ENCODE results near the gene TRIP13.
A peak's percentile ranks its signal among the peaks of the same experiment; 100 is the strongest.

TRIP13 gene

DNA sequence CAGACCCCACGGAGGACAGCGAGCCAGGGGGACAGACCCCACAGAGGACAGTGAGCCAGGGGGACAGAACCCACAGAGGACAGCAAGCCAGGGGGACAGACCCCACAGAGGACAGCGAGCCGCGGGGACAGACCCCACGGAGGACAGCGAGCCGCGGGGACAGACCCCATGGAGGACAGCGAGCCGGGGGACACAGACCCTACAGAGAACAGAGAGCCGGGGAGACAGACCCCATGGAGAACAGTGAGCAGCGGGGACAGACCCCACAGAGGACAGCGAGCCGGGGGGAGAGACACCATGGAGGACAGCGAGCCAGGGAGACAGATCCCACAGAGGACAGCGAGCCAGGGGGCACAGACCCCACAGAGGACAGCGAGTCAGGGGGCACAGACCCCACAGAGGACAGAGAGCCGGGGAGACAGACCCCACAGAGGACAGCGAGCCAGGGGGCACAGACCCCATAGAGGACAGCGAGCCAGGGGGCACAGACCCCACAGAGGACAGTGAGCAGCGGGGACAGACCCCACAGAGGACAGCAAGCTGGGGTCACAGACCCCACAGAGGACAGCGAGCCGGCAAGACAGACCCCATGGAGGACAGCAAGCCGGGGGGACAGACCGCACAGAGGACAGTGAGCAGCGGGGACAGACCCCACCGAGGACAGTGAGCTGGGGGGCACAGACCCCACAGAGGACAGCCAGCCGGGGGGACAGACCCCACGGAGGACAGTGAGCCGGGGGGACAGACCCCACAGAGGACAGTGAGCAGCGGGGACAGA lies 37.5 kb upstream of the TRIP13 start:
- no peak for DNase-seq

DNA sequence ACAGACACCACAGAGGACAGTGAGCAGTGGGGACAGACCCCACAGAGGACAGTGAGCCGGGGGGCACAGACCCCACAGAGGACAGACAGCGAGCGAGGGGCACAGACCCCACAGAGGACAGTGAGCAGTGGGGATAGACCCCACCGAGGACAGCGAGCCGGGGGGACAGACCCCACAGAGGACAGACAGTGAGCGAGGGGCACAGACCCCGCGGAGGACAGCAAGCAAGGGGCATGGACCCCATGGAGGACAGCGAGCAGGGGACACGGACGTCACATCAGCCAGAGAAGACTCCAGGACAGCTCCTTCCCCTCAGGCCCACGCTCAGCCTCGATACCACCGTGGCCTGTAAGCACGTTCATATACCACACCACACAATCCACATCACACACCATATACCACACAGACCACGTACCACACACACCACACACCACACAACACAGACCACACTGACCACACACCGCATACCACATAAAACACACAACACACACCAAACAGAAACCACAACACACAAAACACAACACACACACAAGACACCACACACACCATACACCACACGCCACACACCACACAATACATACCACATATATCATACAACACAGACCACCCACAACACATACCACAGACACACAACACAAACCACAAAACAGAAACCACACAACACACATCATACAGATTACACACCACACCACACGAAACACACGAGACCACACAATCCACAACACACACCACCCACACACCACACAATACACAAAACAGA lies 36.7 kb upstream of the TRIP13 start:
- DNase-seq, result no peak

DNA sequence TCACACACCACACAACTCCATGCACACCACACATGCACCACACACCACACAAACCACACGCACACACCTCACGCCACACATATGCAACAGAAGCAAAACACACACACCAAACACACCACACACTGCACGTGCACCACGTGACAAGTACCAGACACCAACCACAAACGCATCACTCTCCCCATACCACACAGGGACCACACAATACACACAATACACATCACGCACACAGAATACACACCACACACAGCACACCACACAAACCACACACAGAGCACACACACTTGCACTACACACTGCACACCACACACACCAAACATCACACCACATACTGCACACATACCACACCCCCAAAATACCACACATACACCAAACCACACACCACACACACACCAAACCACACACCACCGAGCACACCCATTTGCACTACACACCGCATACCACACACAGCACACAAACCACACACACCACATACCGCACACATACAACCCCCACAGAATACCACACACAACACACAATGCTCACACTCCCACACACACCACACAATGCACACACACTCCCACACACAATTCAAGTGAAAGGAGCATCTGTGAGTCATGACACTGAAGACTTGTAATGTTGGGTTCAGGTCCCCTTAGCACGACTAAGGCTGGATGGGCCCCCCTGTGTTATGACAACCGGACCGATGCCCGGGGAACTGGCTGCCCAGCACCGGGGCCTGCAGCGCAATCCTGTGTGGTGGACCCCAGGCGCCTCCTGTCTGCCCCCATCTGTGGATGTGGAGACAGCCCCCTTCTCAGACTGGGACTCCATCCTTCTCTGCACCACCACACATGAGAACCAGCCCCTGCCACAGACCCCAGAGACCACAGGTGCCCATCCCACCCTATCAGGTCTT lies 35.9 kb upstream of the TRIP13 start:
- no peak for DNase-seq

DNA sequence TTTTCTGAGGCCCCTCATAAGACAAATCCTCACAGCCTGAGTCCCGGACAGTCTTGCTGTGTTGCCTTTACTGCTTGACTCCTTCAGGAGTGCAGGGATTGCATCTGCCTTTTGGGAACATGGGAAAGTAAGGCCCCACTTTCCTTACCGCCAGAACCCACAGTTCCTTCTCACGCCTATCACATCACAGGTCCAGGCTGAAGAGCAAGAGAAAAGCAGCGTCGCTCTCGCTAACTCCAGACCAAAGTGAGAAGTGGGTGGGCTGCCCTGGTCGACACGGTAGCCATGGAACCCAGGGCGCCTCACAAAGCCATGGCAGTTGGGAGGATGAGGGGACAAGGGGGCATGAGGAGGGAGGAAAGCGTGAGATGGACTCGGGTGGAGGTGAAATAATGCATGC lies 34.0 kb upstream of the TRIP13 start:
- no peak for DNase-seq

DNA sequence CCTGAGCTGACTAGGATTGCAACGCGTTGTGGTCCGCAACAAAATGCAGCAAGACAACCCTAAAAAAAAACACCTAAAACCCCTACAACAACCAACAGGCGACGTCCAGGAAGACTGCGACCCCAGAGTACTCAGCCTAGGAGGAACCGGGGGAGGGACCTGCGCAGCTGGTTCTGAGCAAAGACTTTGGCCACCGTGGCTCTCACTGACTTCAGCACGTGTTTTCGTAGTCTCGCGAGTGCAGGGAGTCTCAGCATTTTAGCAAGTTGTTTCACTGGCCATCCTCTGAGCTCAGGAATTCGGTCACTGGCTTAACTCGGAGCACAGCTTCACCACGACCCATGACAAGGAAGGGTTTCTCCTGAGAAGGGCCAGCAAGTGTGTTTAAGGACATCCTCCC lies 33.3 kb upstream of the TRIP13 start:
- no peak for DNase-seq

DNA sequence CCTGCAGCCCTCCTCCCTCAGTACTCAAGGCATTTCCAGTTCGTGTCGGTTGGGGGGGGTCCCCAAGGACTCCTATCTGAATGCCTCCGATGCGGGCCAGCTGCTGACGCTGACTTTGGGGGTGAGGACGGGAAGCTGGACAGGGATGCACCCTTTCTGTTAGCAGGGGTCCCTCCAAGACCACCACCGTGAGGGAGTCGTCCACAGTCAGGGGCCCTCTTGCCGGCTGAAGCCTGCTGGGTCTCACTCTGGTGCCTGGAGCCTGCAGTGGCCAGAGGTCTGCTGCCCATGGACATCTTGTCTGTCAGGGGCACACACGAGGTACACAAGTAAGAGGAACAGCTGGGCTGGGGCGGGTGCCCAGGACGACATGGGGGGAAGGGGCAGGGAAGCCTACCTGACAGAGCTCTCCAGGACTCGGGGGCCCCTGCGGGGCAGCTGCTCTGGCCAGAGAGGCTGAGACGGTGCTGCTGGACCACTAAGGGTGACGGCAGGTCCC lies 32.8 kb upstream of the TRIP13 start:
- no peak for DNase-seq

DNA sequence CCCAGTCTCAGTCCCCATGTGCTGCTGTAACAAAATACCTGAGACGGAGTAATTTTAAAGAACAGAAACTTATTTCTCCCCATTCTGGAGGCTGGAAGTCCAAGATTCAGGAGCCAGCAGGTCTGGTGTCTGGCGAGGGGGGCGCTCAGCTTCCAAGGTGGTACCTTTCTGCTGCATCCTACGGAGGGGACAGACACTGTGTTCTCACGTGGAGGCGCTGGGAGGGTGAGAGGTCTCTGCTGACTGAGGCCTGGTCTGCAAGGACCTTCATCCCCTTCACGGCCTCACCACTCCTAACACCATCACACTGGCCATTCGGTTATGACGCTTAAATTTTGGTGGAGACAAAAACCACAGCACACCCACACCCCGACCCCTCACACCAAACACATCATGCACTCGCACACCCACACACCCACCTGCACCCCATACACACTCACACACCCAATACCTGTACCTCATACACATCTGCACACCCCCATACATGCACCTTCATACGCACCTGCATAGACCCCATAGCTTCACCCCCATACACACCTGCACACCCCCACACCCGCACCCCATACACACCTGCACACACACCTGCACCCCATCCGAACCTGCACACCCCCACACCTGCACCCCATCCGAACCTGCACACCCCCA lies 32.1 kb upstream of the TRIP13 start:
- DNase-seq, result no peak

DNA sequence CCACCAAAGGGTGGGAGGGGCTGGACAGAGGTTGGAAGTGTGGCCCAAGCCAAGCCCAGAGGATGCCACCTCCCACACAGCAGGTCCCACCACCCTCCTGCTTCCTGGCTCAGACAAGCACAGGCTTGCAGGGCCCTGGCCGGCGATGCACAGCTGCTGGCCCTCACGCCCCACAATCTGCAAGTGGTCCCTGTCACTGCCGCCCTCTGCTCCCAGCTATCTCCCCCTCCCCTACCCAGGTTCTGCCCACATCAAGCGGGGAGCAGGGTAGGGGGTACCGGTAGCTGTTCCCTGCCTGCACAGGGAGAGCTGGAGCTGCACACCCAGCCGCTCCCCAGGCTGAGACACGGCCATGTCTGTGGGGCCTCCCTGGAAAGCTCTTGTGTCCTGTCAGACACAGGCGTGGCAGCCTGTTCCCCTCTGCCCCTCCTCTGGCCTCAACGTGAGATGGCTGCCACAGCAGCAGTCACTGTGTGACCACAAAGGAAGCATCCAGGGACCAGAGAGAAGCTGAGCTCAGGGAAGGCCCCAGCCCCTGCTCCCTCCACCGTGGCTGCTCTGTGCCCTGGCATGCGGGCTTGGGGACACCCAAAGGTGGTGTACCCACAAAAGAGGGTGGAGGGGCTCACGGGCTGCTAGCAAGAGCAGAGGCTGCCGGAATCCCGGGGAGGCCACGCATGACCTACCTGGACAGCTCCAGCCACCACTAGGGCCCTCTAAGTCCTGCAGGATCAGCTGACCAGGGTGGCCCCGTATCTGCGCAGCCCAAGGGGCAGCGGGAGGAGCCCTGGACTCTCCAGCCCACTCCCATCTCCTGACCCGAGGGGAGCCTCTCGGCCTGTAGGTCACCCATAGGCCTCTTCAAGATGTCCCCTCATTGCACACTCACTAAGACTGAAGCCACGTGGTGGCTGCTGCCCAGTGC lies 31.0 kb upstream of the TRIP13 start:
- DNase-seq, result no peak

DNA sequence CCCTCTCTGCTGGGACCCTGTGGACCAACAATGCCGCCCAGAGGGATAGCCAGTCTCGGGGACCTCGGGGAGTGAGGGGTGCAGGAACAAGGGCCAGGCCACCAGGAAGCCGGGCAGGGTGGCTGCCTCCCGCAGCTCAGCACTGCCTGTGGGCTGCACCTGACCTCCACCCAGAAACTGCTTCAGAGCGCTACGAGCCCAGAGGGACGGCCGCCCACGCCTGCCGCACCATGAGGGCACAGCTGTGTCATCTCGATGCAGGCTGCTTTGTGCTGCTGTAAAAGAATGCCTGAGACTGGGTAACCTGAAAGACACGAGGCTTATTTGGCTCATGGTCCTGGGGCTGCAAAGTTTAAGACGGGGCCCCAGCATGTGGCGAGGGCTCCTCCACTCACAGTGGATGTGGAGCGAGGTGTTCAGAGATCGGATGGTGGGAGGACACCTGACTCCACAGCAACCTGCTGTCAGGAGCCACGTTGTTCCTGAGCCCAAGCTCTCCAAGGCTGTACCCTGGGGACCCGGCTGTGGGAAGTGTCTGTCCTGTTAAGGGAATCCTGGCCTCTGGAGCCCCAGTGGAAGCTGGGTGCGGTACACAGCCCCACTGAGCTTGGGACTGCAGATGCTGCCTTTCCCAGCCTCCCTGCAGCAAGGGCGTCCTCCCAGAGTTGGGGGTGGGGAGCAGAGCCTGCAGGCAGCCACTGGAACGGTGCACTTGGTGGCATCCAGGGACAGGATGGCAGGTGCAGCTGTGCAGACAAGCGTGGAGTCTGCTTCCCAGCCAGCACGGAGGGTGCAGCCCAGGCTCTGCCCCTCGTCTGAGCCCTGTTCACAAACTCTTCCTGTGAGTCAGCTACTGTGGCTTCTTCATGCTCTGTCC lies 30.1 kb upstream of the TRIP13 start:
- DNase-seq, result peak in 1 of 2 experiments; percentile 32

DNA sequence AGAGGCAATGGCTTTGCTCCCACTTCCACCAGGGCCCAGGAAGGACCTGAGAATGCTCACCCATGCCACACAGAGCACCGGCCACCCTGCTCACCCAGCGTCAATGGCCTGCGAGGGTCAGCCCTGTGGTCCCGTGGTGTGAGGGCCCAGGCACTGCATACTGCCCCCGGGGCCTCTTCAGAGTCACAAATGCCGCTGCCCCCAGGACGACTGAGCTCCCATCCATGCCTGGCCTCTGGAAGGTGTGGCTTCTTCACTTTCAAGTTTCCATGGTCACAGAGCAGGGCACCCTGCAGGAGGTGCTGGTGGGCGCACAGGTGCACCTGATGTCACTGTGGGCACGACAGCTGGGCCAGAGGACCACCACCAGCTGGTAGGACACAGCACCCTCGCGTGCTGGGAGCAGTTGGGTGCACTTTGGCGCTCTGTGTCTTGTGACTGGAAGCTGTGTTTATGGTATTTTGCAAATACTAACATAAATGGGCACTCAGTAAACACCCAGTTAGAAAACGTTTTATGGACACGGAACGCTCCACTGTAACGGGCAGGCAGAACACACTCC lies 29.4 kb upstream of the TRIP13 start:
- DNase-seq, result peak in 1 of 2 experiments; percentile 11

DNA sequence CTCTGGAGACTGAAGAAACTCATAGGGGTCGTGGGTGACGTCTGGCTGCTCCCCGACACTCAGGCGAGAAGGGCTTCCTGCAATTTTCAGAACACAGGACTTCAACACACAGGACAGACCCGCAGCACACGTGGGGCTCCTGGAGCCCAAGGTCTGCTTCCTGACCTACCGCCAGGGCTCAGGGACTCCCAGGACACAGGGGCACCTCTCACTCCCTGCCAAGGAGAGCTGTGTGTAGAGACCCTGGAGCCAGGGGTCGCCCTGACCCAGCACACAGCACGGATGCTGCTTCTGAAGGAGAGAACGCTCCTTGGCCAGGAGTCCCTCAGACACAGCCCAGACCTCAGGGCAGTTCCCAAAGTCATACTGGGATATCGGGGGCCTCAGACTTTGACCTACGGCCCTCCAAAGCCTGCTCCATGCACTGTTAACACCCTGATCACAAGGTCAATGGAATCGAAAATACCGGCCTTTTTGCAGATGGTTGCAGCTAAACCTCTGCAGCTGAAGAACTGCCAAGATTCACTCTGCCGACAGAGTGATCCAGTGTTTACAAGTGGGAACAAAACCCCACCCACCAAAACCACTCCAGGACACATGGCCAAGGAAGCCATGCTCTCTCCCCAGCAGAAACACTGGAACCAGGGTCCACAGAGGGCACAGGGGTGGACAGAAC lies 28.1 kb upstream of the TRIP13 start:
- no peak for DNase-seq

DNA sequence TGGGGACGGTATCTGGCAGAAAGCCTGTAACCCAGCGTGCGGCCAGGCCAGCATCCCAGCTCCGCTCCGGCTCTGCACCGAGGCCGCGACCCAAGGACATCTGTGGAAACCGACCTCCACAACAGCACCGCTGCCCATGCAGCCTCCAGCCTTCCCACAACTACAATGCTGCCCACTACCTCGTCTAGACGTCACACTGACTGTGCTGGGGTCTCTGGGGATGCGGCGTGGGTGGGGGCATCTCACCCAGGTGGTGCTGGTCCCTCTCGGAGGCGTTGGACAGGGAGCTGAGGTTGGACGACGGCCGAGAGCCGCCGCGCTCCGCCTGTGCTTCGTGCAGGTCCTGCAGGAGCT lies 27.5 kb upstream of the TRIP13 start:
- no peak for DNase-seq

DNA sequence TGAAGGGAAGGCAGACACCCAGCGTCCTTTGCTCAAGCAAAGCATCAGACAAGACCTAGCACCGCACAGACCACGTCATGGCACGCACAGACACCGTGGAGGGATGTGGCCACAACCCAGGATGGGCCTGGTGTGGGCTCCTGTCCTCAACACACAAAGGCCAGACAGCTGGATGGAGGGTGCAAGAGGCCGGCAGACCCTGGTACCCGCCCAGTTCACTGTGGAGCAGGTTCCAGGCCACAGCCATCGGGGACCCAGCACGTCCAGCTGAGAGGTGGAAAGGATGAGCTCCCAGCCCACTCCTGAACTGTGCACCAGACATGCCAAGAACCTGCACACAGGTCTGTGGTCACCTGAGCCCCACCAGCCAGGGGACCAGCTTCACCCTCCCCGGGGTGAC lies 26.9 kb upstream of the TRIP13 start:
- DNase-seq, result no peak

DNA sequence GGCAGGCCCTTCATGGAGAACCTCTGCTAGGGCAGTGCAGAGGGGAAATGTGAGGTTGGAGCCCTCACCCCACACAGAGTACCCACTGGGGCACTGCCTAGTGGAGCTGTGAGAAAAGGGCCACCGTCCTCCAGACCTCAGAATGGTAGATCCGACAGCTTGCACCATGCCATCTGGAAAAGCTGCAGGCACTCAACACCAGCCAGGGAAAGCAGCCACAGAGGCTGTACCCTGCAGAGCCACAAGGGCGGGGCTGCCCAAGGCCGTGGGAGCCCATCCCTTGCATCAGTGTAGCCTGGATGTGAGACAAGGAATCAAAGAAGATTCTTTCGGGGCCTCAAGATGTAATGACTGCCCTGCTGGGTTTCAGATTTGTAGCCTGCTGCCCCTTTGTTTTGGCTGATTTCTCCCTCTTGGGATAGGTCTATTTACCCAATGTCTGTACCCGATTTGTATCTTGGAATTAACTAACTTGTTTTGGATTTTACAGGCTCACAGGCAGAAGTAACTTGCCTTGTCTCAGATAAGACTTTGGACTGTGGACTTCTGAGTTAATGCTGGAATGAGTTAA lies 25.3 kb upstream of the TRIP13 start:
- no peak for DNase-seq

DNA sequence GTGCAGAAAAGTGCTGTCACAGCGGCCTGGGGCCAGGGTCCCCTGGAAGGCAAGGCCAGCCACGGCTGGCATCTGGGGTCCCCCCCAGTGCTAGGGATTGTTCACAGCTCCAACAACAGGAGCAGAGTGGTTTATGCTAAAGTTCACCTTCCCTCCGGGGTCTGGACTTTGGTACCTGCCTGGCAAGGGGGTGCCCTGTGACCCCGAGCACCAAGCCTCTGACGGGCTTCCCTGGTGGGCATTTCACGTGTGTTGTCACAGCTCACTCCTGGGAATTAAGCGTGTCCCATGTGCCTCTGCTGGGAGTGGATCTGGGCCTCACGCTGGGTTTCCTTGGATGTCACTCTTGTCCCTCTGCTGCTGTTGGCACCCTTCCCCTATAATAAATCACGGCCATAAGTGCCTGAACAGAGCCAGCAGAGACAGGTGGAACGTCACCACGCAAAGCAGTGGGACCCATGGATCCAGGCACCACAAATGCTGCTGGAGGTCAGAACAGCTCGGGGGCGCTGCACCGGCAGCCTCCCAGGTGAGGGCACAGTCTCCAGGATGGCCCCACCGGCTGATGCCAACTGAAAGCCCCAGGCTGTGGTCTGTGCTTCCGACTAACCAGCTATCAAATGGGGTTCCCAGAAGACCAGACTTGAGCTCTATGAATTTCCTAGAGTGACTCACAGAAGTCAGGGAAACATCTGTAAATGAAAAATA lies 24.1 kb upstream of the TRIP13 start:
- no peak for DNase-seq

DNA sequence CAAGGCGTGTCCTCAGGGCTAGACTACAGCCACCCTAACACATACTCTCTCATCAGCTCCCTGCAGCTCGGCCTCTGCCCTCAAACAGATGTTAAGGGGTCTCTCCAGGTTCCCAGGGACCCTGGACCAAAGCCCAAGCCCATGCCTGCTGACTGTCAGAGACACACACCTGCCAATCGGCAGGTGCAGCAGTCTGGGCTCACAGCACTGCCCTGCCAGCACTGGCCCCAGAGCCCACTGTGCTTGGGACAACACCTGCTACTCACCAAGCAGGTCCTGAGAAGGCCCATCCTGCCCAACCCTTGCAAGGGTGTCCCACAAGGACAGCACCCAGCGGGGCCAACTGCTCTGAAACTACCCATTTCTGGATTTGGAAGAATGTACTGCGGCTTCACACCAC lies 21.7 kb upstream of the TRIP13 start:
- DNase-seq, result no peak

DNA sequence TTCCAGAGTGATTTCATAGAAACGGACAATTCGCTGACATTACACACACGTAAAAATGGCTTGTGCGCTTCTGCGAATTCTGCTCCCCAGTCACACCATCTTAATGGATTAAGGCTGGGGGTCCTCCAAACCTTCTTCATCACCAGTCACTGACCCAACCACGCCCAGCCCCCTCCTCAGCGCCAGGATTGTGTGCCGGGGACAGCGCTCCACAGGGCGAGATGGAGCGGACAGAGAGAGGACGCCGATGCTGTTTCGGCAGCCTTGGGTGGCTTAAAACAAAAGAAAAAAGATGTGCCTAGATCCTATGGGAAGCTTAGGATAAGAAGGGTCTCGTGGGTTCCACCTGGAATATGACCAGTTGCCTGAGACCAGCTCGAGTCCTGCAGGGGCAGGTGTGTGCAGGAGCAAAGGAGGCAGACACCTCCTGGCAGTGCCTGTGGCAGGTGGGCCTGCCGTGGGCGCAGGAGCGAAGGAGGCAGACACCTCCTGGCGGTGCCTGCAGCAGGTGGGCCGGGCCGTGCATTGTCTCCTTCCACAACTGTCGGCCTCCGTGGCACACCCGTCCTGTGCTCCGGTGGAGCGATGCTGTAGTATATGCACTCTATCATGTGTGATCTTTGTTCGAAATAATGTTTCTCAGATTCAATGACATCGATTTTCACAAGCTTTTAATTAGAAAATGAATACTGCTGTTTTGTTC lies 20.9 kb upstream of the TRIP13 start:
- DNase-seq, result no peak

DNA sequence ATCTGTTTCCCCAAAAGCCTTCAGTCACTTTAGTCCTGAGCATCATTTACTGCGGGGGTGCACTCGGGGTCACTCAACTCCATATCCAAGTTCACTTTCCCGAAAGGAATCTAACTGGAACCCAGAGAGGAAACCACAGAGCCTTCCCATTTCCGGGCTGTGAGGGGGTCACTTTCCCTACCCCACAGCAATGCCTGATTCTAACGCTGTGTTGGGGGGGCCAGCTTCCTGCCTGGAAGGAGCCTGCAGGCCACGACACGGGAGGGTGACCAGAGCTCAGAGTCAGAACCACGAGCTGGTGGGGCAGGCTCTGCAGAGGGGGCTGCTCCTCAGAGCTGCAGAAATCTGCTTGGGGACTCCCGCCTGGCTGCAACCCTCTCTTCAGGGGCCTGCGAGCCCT lies 20.4 kb upstream of the TRIP13 start:
- DNase-seq, result no peak

Data from SHP77 (cell line).